Nephron (organoid): ENCODE data around the gene YIPF1.

Experiments
- H3K27ac Mint-ChIP-seq, 3 experiments: 2 replicates each; pipeline ENCODE4 v1.8.0; 2020; ENCODE audit warnings: mixed read lengths in 3 of 3, mild to moderate bottlenecking in 2 of 3, moderate library complexity in 1 of 3
- H3K27me3 Mint-ChIP-seq: 2 replicates; pipeline ENCODE4 v1.8.0; 2021; ENCODE audit warnings: low read depth, mild to moderate bottlenecking, moderate library complexity, mixed read lengths
- H3K36me3 Mint-ChIP-seq: 2 replicates; pipeline ENCODE4 v1.8.0; 2020; ENCODE audit warnings: low read depth, mixed read lengths
- H3K4me1 Mint-ChIP-seq: 2 replicates; pipeline ENCODE4 v1.8.0; 2020; ENCODE audit warnings: mixed read lengths
- H3K4me3 Mint-ChIP-seq, 3 experiments: 2 replicates each; pipeline ENCODE4 v1.8.0; 2020; ENCODE audit warnings: mild to moderate bottlenecking in 3 of 3, mixed read lengths in 3 of 3, moderate library complexity in 2 of 3
- H3K9me3 Mint-ChIP-seq: 2 replicates; pipeline ENCODE4 v1.8.0; 2020; ENCODE audit warnings: mixed read lengths
- TF ChIP-seq, protein P1 (sequence below), 3 experiments: fragments of 200-600 bp; sonication (generic); IDR thresholded peaks; one replicate each; pipeline ENCODE4 v1.5.0; 2021; ENCODE audit warnings: antibody characterized with exemption in 3 of 3; ENCODE audit not compliant: unreplicated experiment in 3 of 3

Gene YIPF1

GRCh38 chr1:53889304-53890298 lies at the start of gene YIPF1:
YIPF1 (minus strand) TSS chr1:53889797; CDS start chr1:53888937, 860 bp downstream.
- H3K4me1 Mint-ChIP-seq: peaks cover 22% of the 10 kb centered on the region
- peaks cover 8% of the 10 kb centered on the region for H3K27me3 Mint-ChIP-seq

GRCh38 chr1:53938136-53938830 lies 48.7 kb upstream of the YIPF1 start:
- peaks cover 72% of the 10 kb centered on the region for H3K36me3 Mint-ChIP-seq
- H3K9me3 Mint-ChIP-seq: peaks cover 23% of the 10 kb centered on the region
- H3K4me1 Mint-ChIP-seq: peaks cover 5% of the 10 kb centered on the region
- H3K27me3 Mint-ChIP-seq: no peaks in the 10 kb centered on the region
- H3K4me3 Mint-ChIP-seq: no peak overlapping the region
- TF ChIP-seq, protein P1, sequence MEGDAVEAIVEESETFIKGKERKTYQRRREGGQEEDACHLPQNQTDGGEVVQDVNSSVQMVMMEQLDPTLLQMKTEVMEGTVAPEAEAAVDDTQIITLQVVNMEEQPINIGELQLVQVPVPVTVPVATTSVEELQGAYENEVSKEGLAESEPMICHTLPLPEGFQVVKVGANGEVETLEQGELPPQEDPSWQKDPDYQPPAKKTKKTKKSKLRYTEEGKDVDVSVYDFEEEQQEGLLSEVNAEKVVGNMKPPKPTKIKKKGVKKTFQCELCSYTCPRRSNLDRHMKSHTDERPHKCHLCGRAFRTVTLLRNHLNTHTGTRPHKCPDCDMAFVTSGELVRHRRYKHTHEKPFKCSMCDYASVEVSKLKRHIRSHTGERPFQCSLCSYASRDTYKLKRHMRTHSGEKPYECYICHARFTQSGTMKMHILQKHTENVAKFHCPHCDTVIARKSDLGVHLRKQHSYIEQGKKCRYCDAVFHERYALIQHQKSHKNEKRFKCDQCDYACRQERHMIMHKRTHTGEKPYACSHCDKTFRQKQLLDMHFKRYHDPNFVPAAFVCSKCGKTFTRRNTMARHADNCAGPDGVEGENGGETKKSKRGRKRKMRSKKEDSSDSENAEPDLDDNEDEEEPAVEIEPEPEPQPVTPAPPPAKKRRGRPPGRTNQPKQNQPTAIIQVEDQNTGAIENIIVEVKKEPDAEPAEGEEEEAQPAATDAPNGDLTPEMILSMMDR (IDR thresholded peaks at IDR 0.05; ENCODE audit: unreplicated experiment in 3 of 3): no peak
- H3K27ac Mint-ChIP-seq: no peak overlapping the region

More at GRCh38 chr1:53889304-53890298, at the start of gene YIPF1:
- no peaks in the 10 kb centered on the region for H3K9me3 Mint-ChIP-seq
- H3K27ac Mint-ChIP-seq: peak within 1 kb of the TSS; percentile 82 to 98 (median 87)
- H3K36me3 Mint-ChIP-seq: peaks cover 14% of the 10 kb centered on the region
- H3K4me3 Mint-ChIP-seq: peak within 1 kb of the TSS; percentile 96 to 97 (median 96)
- TF ChIP-seq, protein P1 (IDR thresholded peaks at IDR 0.05; ENCODE audit: unreplicated experiment in 3 of 3): no peak

DNA sequence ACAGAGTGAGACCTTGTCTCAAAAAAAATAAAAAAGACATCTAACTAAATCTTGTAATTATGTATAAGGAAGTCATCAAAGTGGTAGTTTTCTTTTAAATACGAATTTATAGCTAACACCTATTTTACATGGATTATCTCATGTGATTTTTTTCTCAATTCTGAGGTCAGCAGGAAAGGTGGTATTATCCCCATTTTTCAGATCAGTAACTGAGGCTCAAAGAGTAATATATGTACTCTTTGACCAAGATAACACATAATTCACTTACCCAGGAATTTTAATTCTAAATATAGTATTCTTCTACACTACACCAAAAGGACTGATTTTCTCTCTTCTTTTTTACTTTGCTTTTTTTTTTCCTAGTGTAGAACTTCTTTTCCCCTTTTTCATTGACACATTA lies 46.8 kb upstream of the YIPF1 start:
- Mint-ChIP-seq H3K4me3 (no peak overlapping the region), H3K27ac (no peak overlapping the region), H3K4me1 (no peaks in the 10 kb centered on the region), H3K9me3 (peaks cover 33% of the 10 kb centered on the region), H3K36me3 (peaks cover 83% of the 10 kb centered on the region), H3K27me3 (no peaks in the 10 kb centered on the region)
- TF ChIP-seq, protein P1 (IDR thresholded peaks at IDR 0.05; ENCODE audit: unreplicated experiment in 3 of 3): no peak

- TF ChIP-seq, protein P1 (IDR thresholded peaks at IDR 0.05; ENCODE audit: unreplicated experiment in 3 of 3): no peak
- peaks cover 90% of the 10 kb centered on the region for H3K36me3 Mint-ChIP-seq
- no peak overlapping the region for H3K27ac Mint-ChIP-seq
- H3K9me3 Mint-ChIP-seq: peaks cover 33% of the 10 kb centered on the region
- H3K27me3 Mint-ChIP-seq: no peaks in the 10 kb centered on the region
- H3K4me1 Mint-ChIP-seq: peaks cover 7% of the 10 kb centered on the region
- no peak overlapping the region for H3K4me3 Mint-ChIP-seq
These were observed 44.7 kb upstream of the YIPF1 start for GRCh38 chr1:53934170-53934765.

DNA sequence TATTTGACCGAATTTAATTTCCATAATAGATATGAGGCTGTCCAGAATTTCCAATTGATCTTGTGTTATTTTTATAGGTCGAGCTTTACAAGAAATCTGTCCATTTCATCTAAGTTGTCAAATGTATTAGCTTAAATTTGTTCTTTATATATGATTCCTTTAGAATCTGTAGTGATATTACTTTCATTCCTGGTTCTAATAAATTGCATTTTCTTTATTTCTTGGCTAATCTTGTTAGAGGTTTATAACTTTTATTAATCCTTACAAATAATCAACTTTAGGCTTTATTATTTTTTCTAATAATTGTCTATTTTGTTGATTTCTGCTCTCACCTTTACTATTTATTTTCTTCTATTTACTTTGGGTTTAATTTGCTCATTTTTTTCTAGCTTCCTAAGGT lies 41.9 kb upstream of the YIPF1 start:
- TF ChIP-seq, protein P1 (IDR thresholded peaks at IDR 0.05; ENCODE audit: unreplicated experiment in 3 of 3): no peak
- Mint-ChIP-seq H3K4me3 (no peak overlapping the region), H3K36me3 (peaks cover 91% of the 10 kb centered on the region), H3K4me1 (peaks cover 10% of the 10 kb centered on the region), H3K27me3 (no peaks in the 10 kb centered on the region), H3K27ac (no peak overlapping the region), H3K9me3 (peaks cover 26% of the 10 kb centered on the region)
